Skin epidermis (tissue), 12 donors: Measurements from ENCODE around the gene ZNF276.
"Not testable (repeated sequence)": the region's sequence is repeated elsewhere in the genome, so short reads cannot be mapped to it uniquely, and the experiment has no call there.

ENCODE experiments used
- H3K27ac ChIP-seq, 21 experiments: fragments of 200-600 bp; sonication (generic) in 11 of 21; one replicate each; pipeline ENCODE4 v1.5.0; 2020; ENCODE audit warnings: mild to moderate bottlenecking in 3 of 21, inconsistent platforms in 2 of 21, moderate library complexity in 2 of 21
- H3K4me3 ChIP-seq, 7 experiments: fragments of 200-600 bp; sonication (generic) in 2 of 7; one replicate each; pipeline ENCODE4 v1.5.0; 2020; ENCODE audit warnings: inconsistent platforms in 2 of 7, mild to moderate bottlenecking in 2 of 7, moderate library complexity in 1 of 7

Gene ZNF276

DNA sequence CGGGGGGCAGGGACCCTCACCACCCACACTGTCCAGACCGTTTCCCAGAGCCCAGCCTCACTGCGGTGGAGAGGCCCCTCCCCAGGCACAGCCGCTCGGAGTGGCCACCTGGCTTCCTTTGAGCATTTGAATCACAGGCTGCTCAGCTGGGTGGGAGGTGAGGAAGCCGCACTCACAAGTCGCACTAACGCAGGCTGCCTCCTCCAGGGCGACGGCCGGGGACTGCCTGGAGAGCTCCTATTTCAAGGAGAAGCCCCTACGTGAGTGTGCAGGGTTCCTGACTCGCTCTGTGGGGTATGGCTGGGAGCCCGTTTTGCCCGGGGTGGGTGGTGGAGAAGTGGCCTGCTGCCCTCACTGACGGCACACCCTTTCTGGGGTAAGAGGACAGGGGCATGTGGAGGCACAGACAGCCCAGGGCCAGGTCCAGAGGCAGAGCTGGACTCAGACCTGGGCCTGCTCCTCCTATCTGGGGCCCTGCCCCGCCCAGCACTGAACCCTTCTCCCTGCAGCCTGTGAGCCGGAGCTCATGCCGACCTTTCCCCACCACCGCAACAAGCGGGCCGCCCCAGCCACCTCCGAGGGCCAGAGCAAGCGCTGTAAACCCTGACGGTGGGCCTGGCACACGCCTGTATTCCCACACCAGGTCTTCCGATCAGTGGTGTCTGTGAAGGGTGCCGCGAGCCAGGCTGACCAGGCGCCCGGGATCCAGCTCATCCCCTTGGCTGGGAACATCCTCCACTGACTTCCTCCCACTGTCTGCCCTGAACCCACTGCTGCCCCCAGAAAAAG lies 26.1 kb upstream of the ZNF276 start:
- H3K27ac ChIP-seq = no peak overlapping the region

DNA sequence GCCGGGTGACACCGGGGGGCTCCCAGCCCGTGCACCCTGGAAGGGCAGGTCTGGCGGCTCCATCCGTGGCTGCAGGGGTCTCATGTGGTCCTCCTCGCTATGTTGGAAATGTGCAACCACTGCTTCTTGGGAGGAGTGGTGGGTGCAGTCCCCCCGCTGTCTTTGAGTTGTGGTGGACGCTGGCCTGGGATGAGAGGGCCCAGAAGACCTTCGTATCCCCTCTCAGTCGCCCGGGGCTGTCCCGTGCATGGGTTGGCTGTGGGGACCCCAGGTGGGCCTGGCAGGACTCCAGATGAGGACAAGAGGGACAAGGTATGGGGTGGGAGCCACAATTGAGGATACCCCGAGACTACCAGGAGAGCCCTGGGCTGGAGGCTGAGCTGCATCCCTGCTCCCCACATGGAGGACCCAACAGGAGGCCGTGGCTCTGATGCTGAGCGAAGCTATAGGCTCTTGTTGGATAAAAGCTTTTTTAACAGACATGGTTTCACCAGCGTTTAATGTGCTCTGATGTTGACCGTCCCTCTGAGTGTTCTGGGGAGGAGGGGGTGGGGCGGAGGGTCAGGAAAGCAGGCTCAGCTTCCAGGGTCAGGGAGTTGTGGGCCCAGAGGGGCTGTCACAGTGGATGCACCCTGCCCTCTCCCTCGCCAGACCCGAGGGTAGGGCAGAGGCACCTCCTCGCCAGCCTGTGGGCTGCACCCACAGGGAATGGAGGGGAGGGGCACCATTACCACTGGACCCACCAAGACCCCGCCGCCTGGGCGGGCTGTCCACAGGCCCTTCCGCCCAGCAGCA lies 25.3 kb upstream of the ZNF276 start:
- Histone ChIP-seq H3K4me3 (no peak overlapping the region), H3K27ac (no peak overlapping the region)

More for the DNA sequence above, 26.1 kb upstream of the ZNF276 start:
- H3K4me3 ChIP-seq = no peak overlapping the region

DNA sequence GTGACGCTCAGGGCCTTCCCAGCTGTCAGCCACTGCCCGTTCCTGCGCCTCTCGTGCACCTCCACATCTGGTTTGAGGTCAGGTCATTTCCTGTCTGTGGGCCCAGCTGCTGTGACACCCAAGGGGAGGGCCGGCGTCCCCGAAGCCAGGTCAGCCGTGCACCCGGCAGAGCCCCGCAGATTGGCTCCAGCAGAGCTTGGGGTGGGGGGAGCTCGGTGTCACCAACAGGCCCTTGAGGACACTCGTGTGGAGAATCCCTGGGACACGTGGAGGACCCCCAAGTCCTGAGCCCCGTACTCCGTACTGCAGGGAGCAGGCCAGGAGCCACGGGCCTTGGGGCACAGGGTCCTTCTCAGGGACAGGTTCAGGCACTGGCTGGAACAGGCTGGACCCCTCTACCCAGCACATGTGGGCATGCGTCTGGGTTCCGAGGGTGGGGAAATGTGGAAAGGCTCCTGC lies 24.6 kb upstream of the ZNF276 start:
- no peak overlapping the region for H3K4me3 ChIP-seq
- no peak overlapping the region for H3K27ac ChIP-seq

- Histone ChIP-seq H3K4me3 (no peak overlapping the region), H3K27ac (no peak overlapping the region)
Measured at GRCh38 chr16:89697161-89697615, 24.1 kb upstream of the ZNF276 start.

DNA sequence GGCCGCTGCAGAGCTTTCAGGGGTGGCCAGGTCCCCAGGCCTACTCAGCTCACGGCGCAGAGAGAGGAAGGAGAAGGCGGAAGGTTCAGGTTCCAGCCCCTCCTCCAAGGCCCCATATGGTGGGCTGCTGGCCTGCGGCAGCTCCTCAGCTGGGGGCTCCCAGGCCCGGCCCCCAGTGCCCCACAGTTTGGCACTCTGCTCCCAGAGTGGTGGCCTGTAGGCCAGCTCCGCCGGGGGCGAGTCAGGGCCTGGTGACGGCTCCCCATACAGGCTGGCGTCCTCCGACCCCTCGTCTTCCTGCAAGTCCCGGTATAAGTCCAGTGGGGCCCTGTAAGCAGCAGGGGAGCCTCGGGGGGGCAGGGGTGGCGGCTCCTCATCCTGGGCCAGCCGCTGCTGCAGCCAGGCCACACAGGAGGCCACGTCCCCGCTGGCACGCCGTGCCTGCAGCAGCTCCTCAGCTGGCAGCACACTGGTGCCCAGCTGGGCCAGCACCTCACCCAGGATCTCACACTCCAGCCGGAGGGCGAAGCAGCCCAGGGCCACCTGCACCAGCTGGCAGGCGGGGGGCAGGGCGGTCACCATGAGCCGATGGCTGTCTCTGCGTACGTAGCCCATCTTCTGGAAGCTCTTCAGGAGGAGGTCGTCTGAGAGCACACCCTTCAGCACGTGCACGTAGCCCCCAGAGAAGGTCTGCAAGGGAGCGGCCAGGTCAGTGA lies 23.6 kb upstream of the ZNF276 start:
- no peak overlapping the region for H3K27ac ChIP-seq
- no peak overlapping the region for H3K4me3 ChIP-seq

DNA sequence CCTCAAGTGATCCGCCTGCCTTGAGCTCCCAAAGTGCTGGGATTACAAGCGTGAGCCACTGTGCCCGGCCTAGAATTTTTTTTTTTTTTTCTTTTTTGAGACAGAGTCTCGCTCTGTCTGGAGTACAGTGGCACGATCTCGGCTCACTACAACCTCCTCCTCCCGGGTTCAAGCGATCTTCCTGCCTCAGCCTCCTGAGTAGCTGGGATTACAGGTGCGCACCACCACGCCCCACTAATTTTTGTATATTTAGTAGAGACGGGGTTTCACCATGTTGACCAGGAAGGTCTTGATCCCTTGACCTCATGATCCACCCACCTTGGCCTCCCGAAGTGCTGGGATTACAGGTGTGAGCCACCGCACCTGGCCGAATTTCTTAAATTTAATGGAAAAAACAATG lies 22.6 kb upstream of the ZNF276 start:
- H3K27ac ChIP-seq = not testable (repeated sequence)

DNA sequence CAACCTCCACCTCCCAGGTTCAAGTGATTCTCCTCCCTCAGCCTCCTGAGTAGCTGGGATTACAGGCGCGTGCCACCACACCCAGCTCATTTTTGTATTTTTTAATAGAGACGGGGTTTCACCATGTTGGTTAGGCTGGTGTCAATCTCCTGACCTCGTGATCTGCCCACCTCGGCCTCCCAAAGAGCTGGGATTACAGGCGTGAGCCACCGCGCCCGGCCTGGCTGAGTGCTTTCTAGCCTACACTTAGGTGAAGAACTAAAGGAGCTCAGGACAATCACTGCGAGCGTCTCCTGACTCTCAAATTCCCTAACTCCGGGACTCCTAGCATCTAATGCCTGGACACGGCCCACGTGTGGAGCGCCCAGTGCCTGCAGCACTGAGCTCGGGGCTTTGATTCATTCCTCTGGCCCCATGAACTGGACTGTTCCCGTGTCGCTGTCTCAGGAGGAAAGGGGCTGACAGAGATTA lies 21.7 kb upstream of the ZNF276 start:
- peak overlapping the region in 7 of 21 experiments; percentile 17 to 88 (median 69) for H3K27ac ChIP-seq
- H3K4me3 ChIP-seq = peak overlapping the region in 3 of 7 experiments; percentile 60 to 87 (median 67)

More for the DNA sequence above, 22.6 kb upstream of the ZNF276 start:
- H3K4me3 ChIP-seq = not testable (repeated sequence)

DNA sequence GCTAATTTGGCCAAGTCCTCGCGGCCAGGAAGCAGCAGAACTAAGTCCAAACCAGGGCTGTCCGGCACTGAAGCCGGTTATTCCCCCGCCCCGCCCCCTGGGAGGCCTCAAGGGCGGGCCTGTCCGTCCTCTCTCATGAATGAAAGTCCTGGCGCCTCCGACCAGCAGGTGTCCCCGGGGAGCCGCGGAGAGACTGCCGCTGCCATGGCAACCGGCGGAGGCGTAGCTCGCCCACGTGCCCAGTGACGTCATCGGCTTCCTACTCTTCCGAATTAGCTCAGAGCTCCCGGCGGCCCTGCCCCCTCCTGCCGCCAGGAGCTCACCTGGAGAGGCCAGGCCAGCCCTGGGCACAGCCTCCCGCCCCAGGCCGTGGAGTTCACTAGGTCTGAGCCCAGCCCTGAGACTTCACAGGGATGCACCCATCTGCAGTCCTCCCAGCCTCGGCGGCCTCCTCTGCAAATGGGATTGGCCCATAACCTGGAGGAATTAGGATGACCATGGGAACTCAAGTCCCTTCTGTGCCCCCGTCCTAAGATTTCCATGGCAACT lies 21.2 kb upstream of the ZNF276 start:
- Histone ChIP-seq H3K27ac (peak overlapping the region in 16 of 21 experiments; percentile 56 to 93 (median 83)), H3K4me3 (peak overlapping the region; percentile 46 to 89 (median 67))

DNA sequence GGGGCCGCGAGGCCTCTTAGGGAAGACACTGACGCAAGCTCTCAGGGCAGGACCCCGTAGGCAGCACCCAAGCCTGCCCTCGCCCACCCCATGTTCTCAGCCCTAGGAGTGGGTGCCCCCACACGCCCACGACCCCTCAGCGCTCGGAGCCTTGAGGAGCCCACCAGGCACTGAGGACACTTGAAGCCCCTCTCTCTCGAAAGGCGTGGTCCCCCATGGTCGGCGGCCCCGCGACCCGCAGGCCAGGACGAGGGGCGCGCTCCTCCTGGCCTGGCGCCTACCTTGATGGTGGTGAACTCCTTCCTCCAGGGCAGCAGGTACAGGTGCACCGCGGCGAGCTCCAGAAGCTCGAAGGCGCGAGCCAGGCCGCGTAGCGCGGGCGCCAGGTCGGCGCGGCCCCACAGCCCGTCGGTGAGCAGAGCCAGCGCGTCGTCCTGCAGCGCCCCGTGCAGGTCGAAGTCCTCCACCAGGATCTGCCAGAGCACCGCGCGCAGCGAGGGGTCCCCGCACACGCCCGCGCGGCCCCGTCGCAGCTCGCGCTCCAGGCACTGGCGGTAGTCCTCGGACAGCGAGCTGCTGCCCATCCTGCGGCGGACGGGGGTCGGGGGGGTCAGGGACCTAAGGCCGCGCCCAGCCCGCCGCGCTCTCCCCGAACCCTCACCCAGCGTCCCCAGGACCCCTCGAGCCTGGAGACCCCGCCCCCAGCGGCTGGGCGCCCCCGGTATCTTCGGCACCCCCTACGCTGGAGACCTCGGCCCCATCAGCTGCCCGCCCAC lies 20.5 kb upstream of the ZNF276 start:
- Histone ChIP-seq H3K4me3 (peak overlapping the region; percentile 46 to 89 (median 67)), H3K27ac (peak overlapping the region; percentile 1 to 93 (median 81))

DNA sequence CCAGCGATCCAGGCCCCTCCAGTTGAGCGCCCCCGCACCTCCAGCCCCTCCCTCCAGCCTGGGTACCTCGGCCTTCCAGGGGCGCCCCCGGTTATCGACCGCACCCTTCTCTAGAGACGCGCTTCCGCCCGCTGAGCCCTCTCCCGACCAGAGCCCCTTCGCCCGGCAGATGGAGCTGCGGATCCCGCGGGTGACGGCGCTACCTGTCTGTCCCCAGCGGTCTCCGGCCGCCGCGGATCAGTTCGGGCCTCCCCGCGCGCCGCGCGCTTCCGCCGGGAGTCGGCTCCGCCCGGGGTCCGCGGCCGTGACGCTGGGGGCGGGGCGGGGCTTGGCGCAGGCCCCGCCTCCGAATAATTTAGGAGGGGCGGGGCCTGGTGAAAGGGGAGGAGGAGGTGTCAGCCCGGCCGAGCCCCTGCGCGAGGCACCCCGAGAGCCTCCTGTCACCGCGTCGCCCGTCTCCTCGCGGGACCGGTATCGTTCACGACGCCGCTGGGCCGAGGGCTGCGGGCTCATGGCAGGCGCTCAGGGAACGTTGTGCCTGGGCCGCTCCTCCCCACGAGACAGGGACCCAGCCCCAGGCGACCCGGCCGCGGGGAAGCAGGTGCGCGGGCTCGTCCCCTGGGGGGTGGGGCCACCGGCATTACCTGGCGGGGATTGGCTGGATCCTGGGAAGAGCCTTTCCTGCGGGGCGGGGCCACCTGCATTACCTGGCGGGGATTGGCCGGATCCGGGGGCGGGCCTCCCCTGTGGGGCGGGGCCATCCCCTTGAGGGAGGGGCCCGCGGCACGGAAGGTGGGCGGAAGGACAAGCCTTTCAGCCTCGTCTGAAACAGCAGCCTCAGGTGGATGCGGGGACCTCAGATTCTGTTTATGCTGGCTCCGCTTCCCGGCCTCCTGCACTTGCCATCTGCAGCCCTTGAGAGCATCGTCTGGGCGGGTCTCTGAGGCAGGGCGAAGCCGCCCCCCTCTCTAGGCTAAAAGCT lies 19.6 kb upstream of the ZNF276 start, which contains the start of gene SPATA2L:
Gene SPATA2L, minus strand, starts transcription at position 281 of the 982 bp plus-strand sequence. CDS start 473 bp downstream, outside the sequence.
- H3K4me3 ChIP-seq = peak within 1 kb of the TSS; percentile 46 to 89 (median 67)
- peak within 1 kb of the TSS; percentile 1 to 93 (median 81) for H3K27ac ChIP-seq

- H3K27ac ChIP-seq = no peak overlapping the region
- H3K4me3 ChIP-seq = no peak overlapping the region
Measured at GRCh38 chr16:89704281-89704680, 17.1 kb upstream of the ZNF276 start.

GRCh38 chr16:89705006-89705405 lies 16.3 kb upstream of the ZNF276 start:
- H3K27ac ChIP-seq = no peak overlapping the region
- H3K4me3 ChIP-seq = no peak overlapping the region

DNA sequence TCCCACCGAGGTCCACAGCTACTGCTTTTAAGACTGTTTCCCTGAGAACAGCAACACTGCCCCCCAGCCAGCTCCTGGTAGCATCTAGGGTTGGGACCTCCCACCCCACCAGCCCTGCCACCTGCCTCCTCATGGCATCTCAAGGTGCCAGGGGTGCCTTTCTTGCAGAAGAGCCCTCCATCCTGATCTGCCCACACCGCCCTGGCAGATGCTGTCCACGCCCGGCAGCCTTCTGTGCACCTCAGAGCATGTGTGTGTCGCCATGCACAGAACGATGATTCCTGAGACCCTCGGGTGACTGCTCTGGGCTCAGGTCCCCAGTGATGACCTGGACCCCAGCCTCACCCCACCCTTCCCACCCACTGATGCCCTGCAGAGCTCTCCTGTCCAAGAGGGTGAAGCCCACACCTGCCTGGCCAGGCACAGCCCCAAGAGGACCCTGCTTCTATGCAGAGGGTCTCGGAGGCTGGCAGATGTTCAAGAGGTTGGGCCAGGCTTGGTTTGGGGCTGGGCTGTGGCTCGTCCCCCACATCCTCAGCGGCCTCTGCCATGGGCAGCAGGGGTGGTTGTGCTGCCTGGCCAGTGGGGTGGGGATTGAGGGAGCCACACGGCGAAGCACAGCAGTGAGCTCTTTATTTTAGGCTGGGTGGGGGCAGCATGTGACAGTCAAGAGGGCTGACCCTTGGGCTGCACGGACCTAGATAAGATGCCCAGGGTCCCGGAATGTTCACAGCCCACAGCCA lies 14.6 kb upstream of the ZNF276 start:
- no peak overlapping the region for H3K4me3 ChIP-seq
- H3K27ac ChIP-seq = no peak overlapping the region

DNA sequence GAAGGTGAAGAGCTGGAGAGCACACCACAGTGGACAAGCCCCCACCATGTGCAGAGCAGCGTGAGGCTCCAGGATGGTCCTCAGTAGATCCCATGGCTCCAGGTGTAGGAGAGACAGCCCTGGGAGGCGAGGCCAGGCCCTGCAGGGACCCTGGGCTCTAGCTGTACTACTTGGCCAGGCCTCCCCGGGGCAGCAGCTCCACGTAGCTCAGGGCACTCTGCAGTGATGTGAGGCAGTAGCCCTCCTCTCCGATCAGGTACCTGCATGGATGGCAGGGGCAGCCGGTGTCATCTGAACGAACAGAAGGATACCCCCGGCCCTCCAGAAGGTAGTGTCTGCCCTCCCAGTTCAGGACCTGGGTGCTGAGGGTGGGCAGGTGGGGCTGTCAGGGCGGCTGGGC lies 13.6 kb upstream of the ZNF276 start:
- H3K27ac ChIP-seq = no peak overlapping the region
- H3K4me3 ChIP-seq = no peak overlapping the region

- H3K27ac ChIP-seq = no peak overlapping the region
- no peak overlapping the region for H3K4me3 ChIP-seq
Measured at GRCh38 chr16:89708481-89708931, 12.8 kb upstream of the ZNF276 start.

DNA sequence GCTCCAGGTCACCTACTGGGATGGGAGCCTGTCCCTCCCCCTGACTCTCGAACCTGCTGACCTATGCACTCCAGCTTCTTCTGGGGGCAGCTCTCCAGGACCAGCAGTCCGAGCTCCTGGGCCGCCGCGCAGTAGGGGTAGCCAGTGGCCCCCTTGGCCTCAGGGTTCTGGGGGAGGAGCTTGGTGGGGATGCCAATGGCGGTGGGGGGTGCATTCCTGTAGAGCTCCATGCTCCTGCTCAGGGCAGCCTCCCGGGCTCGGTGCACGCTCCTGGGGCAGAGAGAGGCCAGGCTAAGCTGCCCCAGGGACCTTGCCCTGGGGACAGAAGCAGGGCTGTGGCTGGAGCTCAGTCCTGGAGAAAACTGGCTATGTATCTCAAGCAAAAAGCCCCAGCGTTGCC lies 12.2 kb upstream of the ZNF276 start:
- no peak overlapping the region for H3K27ac ChIP-seq

More for the DNA sequence above, 12.2 kb upstream of the ZNF276 start:
- no peak overlapping the region for H3K4me3 ChIP-seq
